HG02623 (cell line): Measurements from ENCODE around the gene SSBP2.

ENCODE experiments used
- ATAC-seq: cut with Tn5 transposase; IDR thresholded peaks from one replicate; pipeline ENCODE4 v1.9.1; 2021; ENCODE audit warnings: moderate library complexity; ENCODE audit not compliant: unreplicated experiment

The SSBP2 gene

GRCh38 chr5:81400375-81400774 is 350.5 kb downstream of the SSBP2 start:
- ATAC-seq, result no peak

GRCh38 chr5:81398741-81399140 is 352.2 kb downstream of the SSBP2 start:
- ATAC-seq, result no peak

GRCh38 chr5:81397176-81397575 is 353.7 kb downstream of the SSBP2 start:
- no peak for ATAC-seq

GRCh38 chr5:81395262-81395661 is 355.6 kb downstream of the SSBP2 start:
- no peak for ATAC-seq

GRCh38 chr5:81393783-81394718 is 356.8 kb downstream of the SSBP2 start, which contains the start of gene ACOT12:
Gene ACOT12 (minus strand): TSS chr5:81394134. CDS start chr5:81394114, 20 bp downstream.
- no peak for ATAC-seq

DNA sequence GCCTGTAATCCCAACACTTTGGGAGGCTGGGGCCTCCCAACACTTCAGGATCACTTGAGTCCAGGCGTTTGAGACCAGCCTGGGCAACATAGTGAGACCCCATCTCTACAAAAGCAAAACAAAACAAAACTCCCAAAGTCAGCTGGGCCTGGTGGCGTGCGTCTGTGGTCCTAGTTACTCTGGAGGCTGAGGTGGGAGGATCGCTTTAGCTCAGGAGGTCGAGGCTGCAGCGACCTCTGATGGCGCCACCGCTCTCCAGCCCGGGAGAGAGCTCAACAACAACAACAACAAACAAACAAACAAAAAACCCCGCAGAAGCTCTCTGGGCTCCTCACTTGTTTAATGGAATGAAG is 357.5 kb downstream of the SSBP2 start:
- no peak for ATAC-seq

GRCh38 chr5:81389025-81389424 is 361.9 kb downstream of the SSBP2 start:
- no peak for ATAC-seq

- no peak for ATAC-seq
Measured at GRCh38 chr5:81388169-81388568, 362.7 kb downstream of the SSBP2 start.

GRCh38 chr5:81383867-81384266 is 367.0 kb downstream of the SSBP2 start:
- no peak for ATAC-seq

DNA sequence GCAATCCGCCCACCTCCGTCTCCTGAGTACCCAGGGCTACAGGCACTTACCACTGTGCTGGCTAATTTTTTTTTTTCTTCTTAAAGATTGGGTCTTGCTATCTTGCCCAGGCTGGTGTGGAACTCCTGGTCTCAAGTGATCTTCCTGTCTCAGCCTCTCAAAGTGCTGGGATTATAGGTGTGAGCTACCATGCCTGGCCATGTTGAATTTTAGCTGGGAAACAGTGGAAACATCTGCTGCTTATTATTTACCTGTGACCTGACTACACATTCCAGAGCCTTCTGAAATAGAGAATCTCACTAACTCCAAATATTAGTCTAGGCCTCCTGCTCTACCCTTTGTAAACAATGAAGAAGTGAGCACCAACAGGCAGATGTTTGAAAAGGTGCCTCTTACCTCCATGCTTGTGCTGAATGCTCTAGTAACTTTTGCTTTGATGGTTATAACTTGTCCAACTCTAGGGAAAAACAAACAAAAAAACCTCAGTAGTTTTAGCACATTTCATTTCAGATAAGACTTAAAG is 379.5 kb downstream of the SSBP2 start:
- no peak for ATAC-seq

- no peak for ATAC-seq
Measured at GRCh38 chr5:81370912-81371311, 380.0 kb downstream of the SSBP2 start.

GRCh38 chr5:81365541-81365940 is 385.4 kb downstream of the SSBP2 start:
- ATAC-seq, result no peak

DNA sequence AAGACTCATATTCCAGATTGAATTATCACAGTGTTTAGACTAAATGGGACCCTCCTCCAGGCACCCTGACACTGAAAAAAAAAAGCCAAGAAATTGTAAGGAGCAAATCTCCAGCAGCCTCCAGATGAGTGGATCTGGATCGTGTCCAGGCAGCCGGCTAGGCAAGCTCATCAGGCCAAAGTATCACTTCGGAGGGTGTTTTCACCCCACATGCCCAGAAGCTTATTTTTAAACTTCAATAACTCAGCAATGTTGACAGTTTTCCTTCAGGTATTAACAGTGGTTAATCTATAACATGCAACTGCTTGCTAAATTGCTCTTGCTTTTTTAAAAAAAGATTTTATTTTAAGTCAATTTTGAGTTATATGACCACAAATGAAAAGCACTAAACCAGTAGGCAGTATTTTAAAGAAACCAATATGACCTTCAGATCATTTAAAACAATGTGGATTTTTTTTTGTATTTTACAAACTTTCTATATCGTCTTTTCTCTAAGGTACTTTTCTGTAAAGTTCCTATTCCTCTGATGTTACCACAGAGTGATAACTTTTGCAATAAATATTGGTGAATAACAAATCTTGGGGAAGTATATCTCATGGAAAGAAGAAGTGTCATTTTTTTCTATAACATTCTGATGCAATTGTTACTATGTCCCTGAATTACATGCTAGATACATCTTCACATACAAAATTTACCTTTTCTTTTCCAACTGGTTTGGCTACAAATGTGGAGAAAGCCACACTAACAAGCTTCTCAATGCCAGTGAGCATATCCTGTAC is 387.6 kb downstream of the SSBP2 start:
- no peak for ATAC-seq
